Activated T-cell treated with anti-CD3 and anti-CD28 coated beads for 48 hours (primary cell): Measurements from ENCODE around the gene CISTR.
A peak's percentile ranks its signal among the peaks of the same experiment; 100 is the strongest.
"Not testable (repeated sequence)": the region's sequence is repeated elsewhere in the genome, so short reads cannot be mapped to it uniquely, and the experiment has no call there.

Experiments used
- DNase-seq: peaks from one replicate; pipeline ENCODE4 v3.0.0-alpha.2; 2020; ENCODE audit warnings: low read depth

CISTR gene

GRCh38 chr12:53719649-53720048 lies 32.1 kb downstream of the CISTR start:
- no peak for DNase-seq

- DNase-seq = not testable (repeated sequence)
These were observed 33.2 kb downstream of the CISTR start for GRCh38 chr12:53718567-53718966.

- DNase-seq = no peak
These were observed 34.5 kb downstream of the CISTR start for GRCh38 chr12:53717319-53717718.

- DNase-seq = no peak
These were observed 37.8 kb downstream of the CISTR start for GRCh38 chr12:53714004-53714403.

GRCh38 chr12:53713516-53713915 lies 38.3 kb downstream of the CISTR start:
- no peak for DNase-seq

GRCh38 chr12:53712059-53712643 lies 39.6 kb downstream of the CISTR start:
- no peak for DNase-seq

GRCh38 chr12:53710091-53710490 lies 41.7 kb downstream of the CISTR start:
- DNase-seq = no peak

- no peak for DNase-seq
These were observed 42.1 kb downstream of the CISTR start for GRCh38 chr12:53709671-53710070.

GRCh38 chr12:53706080-53706479 lies 45.7 kb downstream of the CISTR start:
- DNase-seq = no peak

- no peak for DNase-seq
These were observed 48.0 kb downstream of the CISTR start for GRCh38 chr12:53703756-53704155.

GRCh38 chr12:53701518-53702264 lies 50.1 kb downstream of the CISTR start:
- DNase-seq = peak; percentile 69

- DNase-seq = no peak
These were observed 51.2 kb downstream of the CISTR start for GRCh38 chr12:53700567-53700966.

GRCh38 chr12:53699678-53700025 lies 52.1 kb downstream of the CISTR start:
- DNase-seq = no peak

GRCh38 chr12:53698948-53699677 lies 52.7 kb downstream of the CISTR start:
- DNase-seq = no peak

GRCh38 chr12:53696655-53697331 lies 55.0 kb downstream of the CISTR start:
- DNase-seq = no peak
